H1 (cell line): ENCODE data around the gene ADGRD2. TPM values are rescaled to one million over a fixed set of nuclear protein-coding genes. Genes with fewer than 3 reads are reported as not detected.
A peak's percentile ranks its signal among the peaks of the same experiment; 100 is the strongest.

Experiments
- CTCF ChIA-PET: fragments of 300-600 bp; sonication (Branson Sonifier 250); formaldehyde crosslinking; loops from one replicate; lab custom pipeline; 2021; ENCODE audit not compliant: partially characterized antibody; lab: Charles Lee
- POLR2A ChIA-PET: fragments of 300-600 bp; sonication (Branson Sonifier 250); formaldehyde crosslinking; loops from one replicate; lab custom pipeline; 2021; ENCODE audit warnings: inconsistent platforms; ENCODE audit not compliant: partially characterized antibody; lab: Charles Lee
- DNase-seq, 2 experiments: peaks; one replicate each; pipeline versions ENCODE4 v3.0.0 to v3.0.0-alpha.2; 2010 to 2022; ENCODE audit warnings: low spot score in 2 of 2, low read depth in 1 of 2, mixed read lengths in 1 of 2
- FAIRE-seq: peaks from 2 replicates; lab custom pipeline; 2011; peaks lifted over from hg19 to GRCh38; lab: Jason Lieb, UNC
- H2AFZ ChIP-seq: 2 replicates; pipeline ENCODE4 v1.8.1; 2012; ENCODE audit warnings: low read length, inconsistent platforms
- H2AK5ac ChIP-seq: 2 replicates; pipeline ENCODE4 v1.6.1; 2013; ENCODE audit warnings: low read depth, low read length
- H2BK120ac ChIP-seq: replicated peaks from 2 replicates; pipeline ENCODE3; 2013; ENCODE audit warnings: low read depth, low read length, inconsistent platforms
- H2BK12ac ChIP-seq: 2 replicates; pipeline ENCODE4 v1.6.1; 2013; ENCODE audit warnings: low read depth, low read length
- H2BK15ac ChIP-seq: 2 replicates; pipeline ENCODE4 v1.6.1; 2013; ENCODE audit warnings: low read length
- H2BK20ac ChIP-seq: 2 replicates; pipeline ENCODE4 v1.6.1; 2013; ENCODE audit warnings: low read length
- H2BK5ac ChIP-seq: 2 replicates; pipeline ENCODE4 v1.6.1; 2013; ENCODE audit warnings: low read depth, low read length
- H3K14ac ChIP-seq: 2 replicates; pipeline ENCODE4 v1.6.1; 2013; ENCODE audit warnings: inconsistent platforms; ENCODE audit not compliant: insufficient read length
- H3K18ac ChIP-seq: 2 replicates; pipeline ENCODE4 v1.6.1; 2013; ENCODE audit warnings: low read length; ENCODE audit errors: extremely low read depth
- H3K23ac ChIP-seq: 2 replicates; pipeline ENCODE4 v1.6.1; 2013; ENCODE audit warnings: inconsistent platforms; ENCODE audit not compliant: insufficient read length
- H3K23me2 ChIP-seq: 2 replicates; pipeline ENCODE4 v1.6.1; 2013; ENCODE audit warnings: low read depth, low read length
- H3K27ac ChIP-seq: 2 replicates; pipeline ENCODE4 v1.6.1; 2011; ENCODE audit warnings: low read depth, low read length, inconsistent platforms
- H3K27me3 ChIP-seq, 4 experiments: replicated peaks in 1 of 4; 1 replicate in 1 of 4; 2 replicates in 3 of 4; pipeline versions ENCODE4 v1.6.1 to v1.8.1; 2011 to 2013; ENCODE audit warnings: low read length in 3 of 4, mild to moderate bottlenecking in 3 of 4, inconsistent platforms in 2 of 4, mixed read lengths in 2 of 4, moderate library complexity in 1 of 4; ENCODE audit not compliant: control insufficient read depth in 3 of 4, insufficient read depth in 3 of 4; ENCODE audit errors: extremely low read depth in 1 of 4
- H3K36me3 ChIP-seq, 4 experiments: 2 replicates each; pipeline versions ENCODE4 v1.6.1 to v1.8.1; 2011 to 2013; ENCODE audit warnings: mild to moderate bottlenecking in 4 of 4, low read length in 3 of 4, moderate library complexity in 2 of 4, control low read depth in 1 of 4, inconsistent platforms in 1 of 4; ENCODE audit not compliant: insufficient read depth in 4 of 4, control insufficient read depth in 2 of 4
- H3K4ac ChIP-seq: replicated peaks from 2 replicates; pipeline ENCODE3; 2013; ENCODE audit warnings: low read length, low read depth, mixed read lengths, inconsistent platforms; ENCODE audit not compliant: insufficient read length
- H3K4me1 ChIP-seq, 4 experiments: replicated peaks in 1 of 4; 1 replicate in 1 of 4; 2 replicates in 3 of 4; pipeline versions ENCODE4 v1.6.1 to v1.8.1; 2011 to 2013; ENCODE audit warnings: low read length in 3 of 4, inconsistent platforms in 2 of 4, mixed read lengths in 1 of 4; ENCODE audit not compliant: insufficient read depth in 4 of 4, control insufficient read depth in 3 of 4
- H3K4me2 ChIP-seq, 2 experiments: 2 replicates each; pipeline versions ENCODE4 v1.6.1 to v1.8.1; 2011 to 2013; ENCODE audit warnings: low read depth in 2 of 2, low read length in 2 of 2, control low read depth in 1 of 2, inconsistent platforms in 1 of 2, mild to moderate bottlenecking in 1 of 2; ENCODE audit not compliant: insufficient read depth in 1 of 2
- H3K4me3 ChIP-seq, 4 experiments: fragments of 200-600, 300-600 bp in 1 of 4; sonication (generic), shearing (Covaris generic), sonication (Bioruptor Twin) in 1 of 4; 2 replicates each; pipeline versions ENCODE4 v1.5.1 to v1.8.1; 2011 to 2016; ENCODE audit warnings: low read length in 4 of 4, low read depth in 3 of 4, control low read depth in 2 of 4, inconsistent platforms in 2 of 4, mild to moderate bottlenecking in 2 of 4, mixed read lengths in 1 of 4, moderate library complexity in 1 of 4; ENCODE audit not compliant: insufficient read depth in 2 of 4; ENCODE audit errors: extremely low read depth in 1 of 4
- H3K56ac ChIP-seq: replicated peaks from 2 replicates; pipeline ENCODE3; 2013; ENCODE audit warnings: low read depth, mild to moderate bottlenecking, mixed read lengths, low read length, inconsistent platforms; ENCODE audit not compliant: insufficient read length
- H3K79me1 ChIP-seq: 2 replicates; pipeline ENCODE4 v1.6.1; 2013; ENCODE audit warnings: low read depth, low read length, control low read depth
- H3K79me2 ChIP-seq, 2 experiments: 2 replicates each; pipeline versions ENCODE4 v1.6.1 to v1.8.1; 2012 to 2013; ENCODE audit warnings: low read length in 2 of 2, mild to moderate bottlenecking in 2 of 2, inconsistent platforms in 1 of 2; ENCODE audit not compliant: insufficient read depth in 2 of 2, control insufficient read depth in 1 of 2
- H3K9ac ChIP-seq, 4 experiments: replicated peaks in 1 of 4; 1 replicate in 1 of 4; 2 replicates in 3 of 4; pipeline versions ENCODE4 v1.6.1 to v1.8.1; 2011 to 2013; ENCODE audit warnings: low read depth in 3 of 4, low read length in 3 of 4, control low read depth in 2 of 4, mild to moderate bottlenecking in 2 of 4, moderate library complexity in 2 of 4, inconsistent platforms in 1 of 4; ENCODE audit errors: extremely low read depth in 1 of 4
- H3K9me3 ChIP-seq, 2 experiments: 2 replicates each; pipeline versions ENCODE4 v1.6.1 to v1.8.1; 2012 to 2013; ENCODE audit warnings: mild to moderate bottlenecking in 2 of 2, moderate library complexity in 2 of 2, control low read depth in 1 of 2, inconsistent platforms in 1 of 2, low read depth in 1 of 2, low read length in 1 of 2, mixed read lengths in 1 of 2; ENCODE audit not compliant: insufficient read depth in 2 of 2
- H4K20me1 ChIP-seq, 2 experiments: replicated peaks in 1 of 2; 2 replicates each; pipeline versions ENCODE3 to v1.8.1; 2011 to 2013; ENCODE audit warnings: inconsistent platforms in 2 of 2, low read length in 2 of 2, mild to moderate bottlenecking in 1 of 2; ENCODE audit not compliant: insufficient read depth in 2 of 2, control insufficient read depth in 1 of 2
- H4K5ac ChIP-seq: 2 replicates; pipeline ENCODE4 v1.6.1; 2013; ENCODE audit warnings: low read length, low read depth, mixed read lengths, inconsistent platforms; ENCODE audit not compliant: insufficient read length
- H4K8ac ChIP-seq: 2 replicates; pipeline ENCODE4 v1.8.0; 2013; ENCODE audit warnings: mild to moderate bottlenecking, moderate library complexity, low read length, inconsistent platforms; ENCODE audit not compliant: insufficient read depth; ENCODE audit errors: extremely low read depth
- H4K91ac ChIP-seq: replicated peaks from 2 replicates; pipeline ENCODE3; 2013; ENCODE audit warnings: low read length, mixed read lengths, inconsistent platforms; ENCODE audit not compliant: insufficient read length
- EZH2 ChIP-seq: fragments of 200-600 bp; sonication (generic); IDR thresholded peaks from 2 replicates; pipeline ENCODE4 v1.7.1; 2012; ENCODE audit warnings: low read depth, mild to moderate bottlenecking, moderate library complexity, low read length, inconsistent platforms; ENCODE audit not compliant: severe bottlenecking
- KDM1A ChIP-seq: fragments of 200-600, 300-600 bp; sonication (generic); IDR thresholded peaks from 2 replicates; pipeline ENCODE4 v1.7.1; 2016; ENCODE audit warnings: mild to moderate bottlenecking, low read length, borderline replicate concordance
- WGBS, 2 experiments: shearing (Covaris generic) in 1 of 2; methylation state at CpG; one replicate each; pipeline versions ENCODE4 v1.1.6 to v1.1.7; 2013 to 2015; ENCODE audit warnings: low lambda C conversion rate in 2 of 2, mixed read lengths in 2 of 2, inconsistent platforms in 1 of 2, low coverage in 1 of 2, missing lambda C conversion rate in 1 of 2; ENCODE audit not compliant: insufficient replicate concordance in 2 of 2, insufficient coverage in 1 of 2, insufficient read length in 1 of 2; ENCODE audit errors: extremely low coverage in 1 of 2, missing lambda C conversion rate in 1 of 2; 5-methylcytosine and 5-hydroxymethylcytosine counted together
- polyA plus RNA-seq, 7 experiments: library from polyadenylated mRNA; depleted of rRNA in 3 of 7; stranded (reverse) in 5 of 7; unstranded in 2 of 7; fragments of >200 nt in 5 of 7; fragments of 200-250 nt in 2 of 7; gene quantifications; 1 replicate in 5 of 7; 2 replicates in 1 of 7; 4 replicates in 1 of 7; pipeline versions ENCODE4 v1.2.1 to v1.2.3, GENCODE V29; 2011 to 2013; ENCODE audit warnings: missing spikeins in 2 of 7, mixed read lengths in 2 of 7
- total RNA-seq: library from RNA; stranded (reverse); fragmentation: NEBNext Ultra II Directional; extraction: Animal tissue kit (Norgen Biotek cat#: 25700); gene quantifications from 2 replicates; pipeline ENCODE4 v1.2.1, GENCODE V29; 2021

The ADGRD2 gene
- total and polyA plus RNA-seq, 2 of the 8 experiments (the other 6 are each of a cell fraction or from before 2014, with no cell fraction given): 0.41 to 1.4 TPM

DNA sequence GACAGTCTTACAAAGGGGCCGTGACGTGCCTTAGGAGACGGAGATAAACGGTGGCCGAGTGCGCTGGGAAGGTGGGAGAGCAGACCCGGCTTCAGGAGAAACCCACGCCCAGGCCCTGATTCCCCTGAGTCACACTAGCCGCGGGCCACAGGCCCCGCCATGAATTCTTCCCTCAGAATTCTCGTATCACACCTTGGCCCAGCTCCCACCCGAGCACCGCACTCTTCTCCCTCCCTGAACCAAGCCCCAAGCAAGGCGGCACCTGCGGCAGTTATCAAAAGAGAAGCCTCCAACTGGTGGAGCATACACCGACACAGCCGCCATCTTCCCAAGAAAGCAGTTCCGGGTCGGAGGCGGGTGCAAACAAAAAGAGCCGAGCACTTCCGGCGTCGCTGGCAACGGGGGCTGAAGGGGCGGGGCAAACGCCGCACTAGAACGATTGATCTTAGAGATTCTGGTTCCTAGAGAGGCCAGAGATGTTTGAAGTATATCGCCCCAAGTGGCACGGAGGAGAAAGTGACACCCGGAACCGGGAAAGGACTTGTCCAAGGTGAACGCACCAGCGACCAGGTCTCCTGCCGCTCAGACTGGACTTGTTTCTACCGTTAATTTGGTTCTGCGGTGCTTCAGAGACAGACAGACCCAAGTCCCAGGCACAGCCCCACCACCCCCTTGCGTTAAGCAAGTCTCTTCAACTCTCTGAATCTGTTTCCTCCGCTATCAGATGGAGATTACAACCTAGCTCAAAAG is 35.0 kb upstream of the ADGRD2 start, which contains the start of gene PSMB7:
PSMB7 (minus strand) TSS at position 341 of the 750 bp plus-strand sequence; CDS start at position 324, 17 bp downstream.
- Histone ChIP-seq H3K14ac (no peak within 1 kb of the TSS), H3K27me3 (no peaks in the 10 kb centered on the region), H2BK5ac (peak within 1 kb of the TSS; percentile 1; the same call in 1 of the 2 replicates)
- peak; percentile 62; the same call in 1 of the 2 replicates for TF ChIP-seq KDM1A
- no peak for TF ChIP-seq EZH2

More for the DNA sequence above, 35.0 kb upstream of the ADGRD2 start, which contains the start of gene PSMB7:
- ChIA-PET CTCF (interaction anchor here (0.6 to 19.9 kb wide), 13 partner anchors 8 to 440 kb away, joined by 3 to 330 read pairs (median 3); no protein-coding TSS in a partner anchor), POLR2A (interaction anchor here (0.8 kb wide), 1 partner anchor 22 kb away, joined by 3 read pairs; no protein-coding TSS in a partner anchor)
- WGBS, 2 experiments: 11% methylated on average over 41 of the region's 41 CpGs; no CpG with 5 or more reads in 1 of the 2 experiments
- DNase-seq (peak; percentile 93 to 99), FAIRE-seq (peak; percentile 39)
- Histone ChIP-seq H3K4me2 (peak within 1 kb of the TSS; percentile 79 to 89), H3K18ac (no peak within 1 kb of the TSS), H4K8ac (peak within 1 kb of the TSS; percentile 99; the same call in 1 of the 2 replicates), H3K4me1 (peaks cover 0 to 2% (median 2%) of the 10 kb centered on the region in 4 experiments; a peak in 6 of 7 replicates), H2BK12ac (no peak within 1 kb of the TSS), H3K9me3 (no peaks in the 10 kb centered on the region), H3K36me3 (peaks cover 12 to 34% (median 22%) of the 10 kb centered on the region in 4 experiments; a peak in 7 of 8 replicates), H4K5ac (peak within 1 kb of the TSS; percentile 41), H2BK20ac (no peak within 1 kb of the TSS), H4K20me1 (no peaks in the 10 kb centered on the region), H3K79me2 (peaks cover 0 to 14% of the 10 kb centered on the region in 2 experiments; a peak in 3 of 4 replicates), H3K23ac (no peak within 1 kb of the TSS), H3K9ac (peak within 1 kb of the TSS; percentile 76 to 91 (median 84)), H3K4me3 (peak within 1 kb of the TSS; percentile 70 to 97 (median 90)), H3K56ac (no peak within 1 kb of the TSS), H2AK5ac (no peak within 1 kb of the TSS), H3K4ac (no peak within 1 kb of the TSS), H4K91ac (no peak within 1 kb of the TSS), H2AFZ (no peak within 1 kb of the TSS), H2BK120ac (no peak within 1 kb of the TSS), H3K23me2 (peaks cover 2% of the 10 kb centered on the region; the same call in 1 of the 2 replicates), H3K27ac (peak within 1 kb of the TSS; percentile 85), H3K79me1 (no peaks in the 10 kb centered on the region; the same call in 1 of the 2 replicates), H2BK15ac (no peak within 1 kb of the TSS)
